ENCODE results near the gene TPO.

TPO gene

GRCh38 chr2:1450915-1451314 is 37.7 kb downstream of the TPO start:
- no peak for DNase-seq (ENCODE audit: low spot score)

- no peak for DNase-seq (ENCODE audit: low spot score)
Observed at GRCh38 chr2:1451422-1451821, 38.2 kb downstream of the TPO start.

GRCh38 chr2:1453561-1453960 is 40.3 kb downstream of the TPO start:
- DNase-seq (ENCODE audit: low spot score) = no peak

GRCh38 chr2:1454346-1454745 is 41.1 kb downstream of the TPO start:
- DNase-seq (ENCODE audit: low spot score) = no peak

GRCh38 chr2:1455466-1455865 is 42.2 kb downstream of the TPO start:
- DNase-seq (ENCODE audit: low spot score) = no peak

GRCh38 chr2:1458432-1458831 is 45.2 kb downstream of the TPO start:
- no peak for DNase-seq (ENCODE audit: low spot score)

- no peak for DNase-seq (ENCODE audit: low spot score)
Observed at GRCh38 chr2:1459727-1460126, 46.5 kb downstream of the TPO start.

GRCh38 chr2:1460851-1461418 is 47.7 kb downstream of the TPO start:
- no peak for DNase-seq (ENCODE audit: low spot score)

GRCh38 chr2:1461507-1462390 is 48.5 kb downstream of the TPO start:
- no peak for DNase-seq (ENCODE audit: low spot score)

GRCh38 chr2:1462994-1463393 is 49.7 kb downstream of the TPO start:
- no peak for DNase-seq (ENCODE audit: low spot score)

- no peak for DNase-seq (ENCODE audit: low spot score)
Observed at GRCh38 chr2:1472350-1472749, 59.1 kb downstream of the TPO start.

- DNase-seq (ENCODE audit: low spot score) = no peak
Observed at GRCh38 chr2:1476617-1477195, 63.4 kb downstream of the TPO start.

GRCh38 chr2:1477196-1478040 is 64.2 kb downstream of the TPO start:
- no peak for DNase-seq (ENCODE audit: low spot score)

- no peak for DNase-seq (ENCODE audit: low spot score)
Observed at GRCh38 chr2:1478311-1479305, 65.3 kb downstream of the TPO start.

GRCh38 chr2:1479346-1479745 is 66.1 kb downstream of the TPO start:
- DNase-seq (ENCODE audit: low spot score) = no peak

- DNase-seq (ENCODE audit: low spot score) = no peak
Observed at GRCh38 chr2:1480671-1481076, 67.4 kb downstream of the TPO start.

- DNase-seq (ENCODE audit: low spot score) = no peak
Observed at GRCh38 chr2:1481406-1482252, 68.4 kb downstream of the TPO start.

GRCh38 chr2:1482253-1482675 is 69.0 kb downstream of the TPO start:
- DNase-seq (ENCODE audit: low spot score) = no peak

- no peak for DNase-seq (ENCODE audit: low spot score)
Observed at GRCh38 chr2:1482981-1483380, 69.7 kb downstream of the TPO start.

- DNase-seq (ENCODE audit: low spot score) = no peak
Observed at GRCh38 chr2:1483551-1483950, 70.3 kb downstream of the TPO start.
